Measurements from ENCODE around the gene RNF150.

DNA sequence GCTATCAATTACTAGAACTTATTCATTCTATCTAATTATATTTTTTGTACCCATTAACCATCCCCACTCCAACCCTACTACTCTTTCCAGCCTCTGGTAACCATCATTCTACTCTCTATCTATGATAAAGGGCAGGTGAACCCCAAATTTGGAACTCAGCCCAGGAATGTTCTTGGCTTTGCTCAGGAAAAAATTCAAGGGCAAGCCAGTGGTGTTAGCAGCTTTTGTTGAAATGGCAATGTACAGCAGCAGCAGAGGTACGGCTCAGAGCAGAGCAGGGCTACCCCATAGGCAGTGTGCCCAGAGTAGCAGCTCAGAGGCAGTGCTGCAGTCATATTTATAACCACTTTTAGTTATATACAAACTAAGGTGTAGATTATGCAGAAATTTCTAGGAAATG is 138.2 kb downstream of the RNF150 start:
- no peak for TF ChIP-seq RFX5 (IDR thresholded peaks at IDR 0.05)
- no peak for TF ChIP-seq KDM1A (IDR thresholded peaks at IDR 0.05; ENCODE audit: low read depth)
- TF ChIP-seq RARB (CRISPR knock-in tag; IDR thresholded peaks at IDR 0.05): no peak
- TF ChIP-seq, protein P1, sequence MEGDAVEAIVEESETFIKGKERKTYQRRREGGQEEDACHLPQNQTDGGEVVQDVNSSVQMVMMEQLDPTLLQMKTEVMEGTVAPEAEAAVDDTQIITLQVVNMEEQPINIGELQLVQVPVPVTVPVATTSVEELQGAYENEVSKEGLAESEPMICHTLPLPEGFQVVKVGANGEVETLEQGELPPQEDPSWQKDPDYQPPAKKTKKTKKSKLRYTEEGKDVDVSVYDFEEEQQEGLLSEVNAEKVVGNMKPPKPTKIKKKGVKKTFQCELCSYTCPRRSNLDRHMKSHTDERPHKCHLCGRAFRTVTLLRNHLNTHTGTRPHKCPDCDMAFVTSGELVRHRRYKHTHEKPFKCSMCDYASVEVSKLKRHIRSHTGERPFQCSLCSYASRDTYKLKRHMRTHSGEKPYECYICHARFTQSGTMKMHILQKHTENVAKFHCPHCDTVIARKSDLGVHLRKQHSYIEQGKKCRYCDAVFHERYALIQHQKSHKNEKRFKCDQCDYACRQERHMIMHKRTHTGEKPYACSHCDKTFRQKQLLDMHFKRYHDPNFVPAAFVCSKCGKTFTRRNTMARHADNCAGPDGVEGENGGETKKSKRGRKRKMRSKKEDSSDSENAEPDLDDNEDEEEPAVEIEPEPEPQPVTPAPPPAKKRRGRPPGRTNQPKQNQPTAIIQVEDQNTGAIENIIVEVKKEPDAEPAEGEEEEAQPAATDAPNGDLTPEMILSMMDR (IDR thresholded peaks at IDR 0.05): no peak
- TF ChIP-seq EP300 (IDR thresholded peaks at IDR 0.05): no peak
- no peak for TF ChIP-seq SMC3 (IDR thresholded peaks at IDR 0.05)
- no peak for TF ChIP-seq ZFP36 (IDR thresholded peaks at IDR 0.05; ENCODE audit: borderline replicate concordance, partially characterized antibody)
- TF ChIP-seq JUNB (IDR thresholded peaks at IDR 0.05): no peak
- no peak for TF ChIP-seq HOXB5 (CRISPR knock-in tag; IDR thresholded peaks at IDR 0.05)
- TF ChIP-seq POLR2A (IDR thresholded peaks at IDR 0.05; ENCODE audit: low read length): no peak

All from A549 (cell line).